H9 (cell line): ENCODE results near the gene BLVRB. TPM values are rescaled to one million over a fixed set of nuclear protein-coding genes. Genes with fewer than 3 reads are reported as not detected.

ENCODE experiments used
- DNase-seq: peaks from one replicate; pipeline ENCODE4 v3.0.0-alpha.2; 2017
- H2AFZ ChIP-seq: one replicate; pipeline ENCODE4 v1.6.1; 2013; ENCODE audit warnings: mild to moderate bottlenecking, low read length, control low read depth, moderate library complexity
- H2AK5ac ChIP-seq: 2 replicates; pipeline ENCODE4 v1.6.1; 2013; ENCODE audit warnings: low read length, control low read depth, mixed read lengths; ENCODE audit not compliant: insufficient read length
- H2BK120ac ChIP-seq: one replicate; pipeline ENCODE4 v1.6.1; 2013; ENCODE audit warnings: low read depth, mild to moderate bottlenecking, low read length, control low read depth, inconsistent platforms; ENCODE audit not compliant: poor library complexity, severe bottlenecking
- H2BK12ac ChIP-seq: 2 replicates; pipeline ENCODE4 v1.6.1; 2013; ENCODE audit warnings: low read length, control low read depth, mixed read lengths, low read depth; ENCODE audit not compliant: insufficient read length
- H2BK15ac ChIP-seq: 2 replicates; pipeline ENCODE4 v1.6.1; 2013; ENCODE audit warnings: low read depth, low read length, control low read depth
- H2BK20ac ChIP-seq: one replicate; pipeline ENCODE4 v1.6.1; 2013; ENCODE audit warnings: low read depth, mild to moderate bottlenecking, low read length, control low read depth, inconsistent platforms; ENCODE audit not compliant: poor library complexity, severe bottlenecking
- H2BK5ac ChIP-seq: 2 replicates; pipeline ENCODE4 v1.6.1; 2013; ENCODE audit warnings: low read length, control low read depth, mixed read lengths; ENCODE audit not compliant: insufficient read length
- H3K14ac ChIP-seq: 2 replicates; pipeline ENCODE4 v1.6.1; 2013; ENCODE audit warnings: low read length, control low read depth; ENCODE audit not compliant: insufficient read depth
- H3K18ac ChIP-seq: 2 replicates; pipeline ENCODE4 v1.6.1; 2013; ENCODE audit warnings: low read depth, mild to moderate bottlenecking, mixed read lengths, low read length, control low read depth; ENCODE audit not compliant: insufficient read length
- H3K23ac ChIP-seq: 2 replicates; pipeline ENCODE4 v1.6.1; 2013; ENCODE audit warnings: low read length, control low read depth, mixed read lengths, low read depth; ENCODE audit not compliant: insufficient read length
- H3K23me2 ChIP-seq: 2 replicates; pipeline ENCODE4 v1.6.1; 2013; ENCODE audit warnings: low read depth, mild to moderate bottlenecking, mixed read lengths, low read length, control low read depth; ENCODE audit not compliant: insufficient read length, poor library complexity, severe bottlenecking
- H3K27ac ChIP-seq: 2 replicates; pipeline ENCODE4 v1.5.1; 2013; ENCODE audit warnings: low read length, control low read depth, mixed read lengths, low read depth; ENCODE audit not compliant: insufficient read length
- H3K27me3 ChIP-seq: 2 replicates; pipeline ENCODE4 v1.6.1; 2013; ENCODE audit warnings: low read length, control low read depth, inconsistent platforms; ENCODE audit not compliant: insufficient read depth
- H3K4ac ChIP-seq: 2 replicates; pipeline ENCODE4 v1.6.1; 2013; ENCODE audit warnings: low read depth, mild to moderate bottlenecking, control low read depth, inconsistent platforms, low read length, moderate library complexity
- H3K4me1 ChIP-seq: 2 replicates; pipeline ENCODE4 v1.6.1; 2013; ENCODE audit warnings: low read length, control low read depth, inconsistent platforms; ENCODE audit not compliant: insufficient read depth
- H3K4me2 ChIP-seq: 2 replicates; pipeline ENCODE4 v1.6.1; 2013; ENCODE audit warnings: low read length, control low read depth, mixed read lengths; ENCODE audit not compliant: insufficient read length, insufficient read depth
- H3K56ac ChIP-seq: 2 replicates; pipeline ENCODE4 v1.6.1; 2013; ENCODE audit warnings: low read depth, mild to moderate bottlenecking, mixed read lengths, low read length, control low read depth; ENCODE audit not compliant: insufficient read length
- H3K79me1 ChIP-seq: 2 replicates; pipeline ENCODE4 v1.6.1; 2013; ENCODE audit warnings: low read depth, mild to moderate bottlenecking, moderate library complexity, low read length, control low read depth, inconsistent platforms; ENCODE audit not compliant: insufficient read depth, poor library complexity, severe bottlenecking
- H3K79me2 ChIP-seq: 2 replicates; pipeline ENCODE4 v1.6.1; 2013; ENCODE audit warnings: low read length, control low read depth, inconsistent platforms; ENCODE audit not compliant: insufficient read depth
- H3K9ac ChIP-seq: 2 replicates; pipeline ENCODE4 v1.6.1; 2013; ENCODE audit warnings: low read length, control low read depth, mixed read lengths; ENCODE audit not compliant: insufficient read length; ENCODE audit errors: extremely low read depth
- H3K9me3 ChIP-seq: one replicate; pipeline ENCODE4 v1.6.1; 2013; ENCODE audit warnings: low read depth, low read length, inconsistent platforms; ENCODE audit not compliant: control insufficient read depth
- H3T11ph ChIP-seq: one replicate; pipeline ENCODE4 v1.6.1; 2013; ENCODE audit warnings: mild to moderate bottlenecking, low read length, control low read depth, inconsistent platforms
- H4K20me1 ChIP-seq: one replicate; pipeline ENCODE4 v1.6.1; 2013; ENCODE audit not compliant: control insufficient read depth, insufficient read length, insufficient read depth
- H4K5ac ChIP-seq: 2 replicates; pipeline ENCODE4 v1.6.1; 2013; ENCODE audit warnings: low read depth, mild to moderate bottlenecking, mixed read lengths, low read length, control low read depth; ENCODE audit not compliant: insufficient read length
- H4K8ac ChIP-seq: replicated peaks from 2 replicates; pipeline ENCODE4 v1.6.1; 2013; ENCODE audit warnings: low read length, control low read depth, mixed read lengths, low read depth; ENCODE audit not compliant: insufficient read length
- H4K91ac ChIP-seq: 2 replicates; pipeline ENCODE4 v1.6.1; 2013; ENCODE audit warnings: low read depth, mild to moderate bottlenecking, moderate library complexity, mixed read lengths, low read length, control low read depth; ENCODE audit not compliant: insufficient read length
- H3K27ac Mint-ChIP-seq, 3 experiments: 2 replicates in 2 of 3; 3 replicates in 1 of 3; pipeline ENCODE4 v1.8.0; 2020 to 2021; ENCODE audit warnings: mixed read lengths in 3 of 3, mild to moderate bottlenecking in 1 of 3, moderate library complexity in 1 of 3
- H3K27me3 Mint-ChIP-seq: 2 replicates; pipeline ENCODE4 v1.8.0; 2021; ENCODE audit warnings: low read depth, mild to moderate bottlenecking, moderate library complexity, mixed read lengths
- H3K36me3 Mint-ChIP-seq, 3 experiments: 2 replicates in 2 of 3; 3 replicates in 1 of 3; pipeline ENCODE4 v1.8.0; 2020 to 2021; ENCODE audit warnings: low read depth in 3 of 3, mixed read lengths in 3 of 3; ENCODE audit not compliant: insufficient read depth in 1 of 3
- H3K4me1 Mint-ChIP-seq, 2 experiments: 2 replicates each; pipeline ENCODE4 v1.8.0; 2020; ENCODE audit warnings: mixed read lengths in 2 of 2
- H3K4me3 Mint-ChIP-seq, 2 experiments: 2 replicates in 1 of 2; 3 replicates in 1 of 2; pipeline ENCODE4 v1.8.0; 2020 to 2021; ENCODE audit warnings: mild to moderate bottlenecking in 2 of 2, mixed read lengths in 2 of 2, moderate library complexity in 1 of 2
- H3K9me3 Mint-ChIP-seq, 2 experiments: 2 replicates in 1 of 2; 3 replicates in 1 of 2; pipeline ENCODE4 v1.8.0; 2020; ENCODE audit warnings: mild to moderate bottlenecking in 2 of 2, mixed read lengths in 2 of 2, moderate library complexity in 1 of 2
- CTCF ChIP-seq: fragments of 200-600 bp; sonication (generic); conservative IDR thresholded peaks from 3 replicates; pipeline ENCODE4 v1.8.0; 2021; ENCODE audit warnings: antibody characterized with exemption, mild to moderate bottlenecking
- WGBS: extraction: QIAGEN DNeasy Blood & Tissue Kit; methylation state at CpG from one replicate; pipeline ENCODE4 v1.1.7; 2013; ENCODE audit warnings: missing lambda C conversion rate, low lambda C conversion rate, mixed read lengths; ENCODE audit not compliant: insufficient read length; ENCODE audit errors: extremely low coverage; 5-methylcytosine and 5-hydroxymethylcytosine counted together
- total RNA-seq: library from RNA; stranded (reverse); gene quantifications from 2 replicates; pipeline ENCODE4 v1.2.1, GENCODE V29; 2021

BLVRB gene
- total RNA-seq, 1 experiment from 2014 or later: 27.9 TPM

GRCh38 chr19:40510526-40511115, 45.1 kb upstream of the BLVRB start:
- H3K27me3 ChIP-seq: peaks cover 29% of the 10 kb centered on the region
- peaks cover 85% of the 10 kb centered on the region for H3K27me3 Mint-ChIP-seq
- no peak overlapping the region for H3K27ac Mint-ChIP-seq

More at GRCh38 chr19:40510526-40511115, 45.1 kb upstream of the BLVRB start:
- H3T11ph ChIP-seq: no peak overlapping the region
- H3K4ac ChIP-seq: no peak overlapping the region
- no peak overlapping the region for H3K23ac ChIP-seq
- H2BK5ac ChIP-seq: no peak overlapping the region
- no peak overlapping the region for H2BK20ac ChIP-seq
- H3K56ac ChIP-seq: no peak overlapping the region
- H4K8ac ChIP-seq: no peak overlapping the region
- H2AFZ ChIP-seq: no peak overlapping the region
- peaks cover 7 to 12% of the 10 kb centered on the region in 2 experiments; a peak in 4 of 5 replicates for H3K9me3 Mint-ChIP-seq
- peaks cover 0 to 10% of the 10 kb centered on the region in 2 experiments; a peak in 2 of 4 replicates for H3K4me1 Mint-ChIP-seq
- no peaks in the 10 kb centered on the region for H3K23me2 ChIP-seq
- H4K91ac ChIP-seq: no peak overlapping the region
- no peak overlapping the region for H3K27ac ChIP-seq
- no peak overlapping the region for H2AK5ac ChIP-seq
- no peak for DNase-seq
- H3K4me3 Mint-ChIP-seq: no peak overlapping the region
- no peak overlapping the region for H3K18ac ChIP-seq
- H3K9ac ChIP-seq: no peak overlapping the region
- WGBS: no CpG with 5 or more reads among the region's 7 CpGs
- H3K4me2 ChIP-seq: no peak overlapping the region
- H2BK15ac ChIP-seq: no peak overlapping the region
- H3K14ac ChIP-seq: no peak overlapping the region
- no peak overlapping the region for H2BK12ac ChIP-seq
- H3K9me3 ChIP-seq: peaks cover 8% of the 10 kb centered on the region
- H2BK120ac ChIP-seq: no peak overlapping the region
- no peaks in the 10 kb centered on the region for H3K4me1 ChIP-seq
- H4K20me1 ChIP-seq: no peaks in the 10 kb centered on the region
- peaks cover 0 to 3% (median 0%) of the 10 kb centered on the region in 3 experiments; a peak in 1 of 7 replicates for H3K36me3 Mint-ChIP-seq
- no peak overlapping the region for H4K5ac ChIP-seq
- no peaks in the 10 kb centered on the region for H3K79me1 ChIP-seq
- no peaks in the 10 kb centered on the region for H3K79me2 ChIP-seq
- no peak for TF ChIP-seq CTCF
